22Rv1 (cell line): Measurements from ENCODE around the gene GPC6.

Experiments
- H3K27ac ChIP-seq: fragments of 450-650 bp; 2 replicates; pipeline ENCODE4 v1.5.1; 2017
- ZFX ChIP-seq: fragments of 450-650 bp; IDR thresholded peaks from 2 replicates; pipeline ENCODE4 v1.6.1; 2017; ENCODE audit warnings: antibody characterized with exemption, borderline replicate concordance
- TF ChIP-seq, protein P1 (sequence below): fragments of 450-650 bp; IDR thresholded peaks from 2 replicates; pipeline ENCODE4 v1.5.1; 2017; ENCODE audit warnings: mild to moderate bottlenecking

Gene GPC6

DNA sequence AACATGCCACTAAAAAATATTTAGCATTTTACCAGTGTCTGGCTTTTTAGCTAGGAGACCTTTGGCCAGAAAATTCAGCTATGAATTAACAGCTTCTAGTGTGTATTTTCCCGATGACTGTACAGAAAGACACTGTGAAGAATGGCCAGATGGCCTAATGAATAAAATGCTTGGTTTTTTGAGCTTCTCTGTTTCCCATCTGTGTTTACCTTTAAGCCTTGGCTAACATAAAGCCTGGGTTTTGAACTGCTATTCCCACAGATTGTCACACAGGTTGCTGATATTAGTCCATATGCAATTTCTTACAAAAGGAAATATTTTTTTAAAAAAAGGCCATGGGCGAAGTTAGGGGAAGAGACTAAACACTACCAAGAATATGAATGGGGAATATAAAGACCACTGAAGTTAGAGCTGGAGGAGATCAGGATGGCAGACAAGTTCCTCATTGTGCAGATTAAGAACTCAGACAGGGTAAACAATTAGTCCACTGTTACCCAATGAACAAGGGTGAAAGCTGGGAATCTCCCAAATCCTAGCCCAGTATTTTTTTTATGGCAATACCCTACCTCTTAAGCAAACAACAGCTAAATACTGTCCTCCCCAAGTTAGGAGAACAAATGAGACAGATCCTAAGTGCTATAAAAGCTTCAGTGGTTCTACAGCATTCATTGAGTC lies 1157.8 kb downstream of the GPC6 start:
- TF ChIP-seq, protein P1, sequence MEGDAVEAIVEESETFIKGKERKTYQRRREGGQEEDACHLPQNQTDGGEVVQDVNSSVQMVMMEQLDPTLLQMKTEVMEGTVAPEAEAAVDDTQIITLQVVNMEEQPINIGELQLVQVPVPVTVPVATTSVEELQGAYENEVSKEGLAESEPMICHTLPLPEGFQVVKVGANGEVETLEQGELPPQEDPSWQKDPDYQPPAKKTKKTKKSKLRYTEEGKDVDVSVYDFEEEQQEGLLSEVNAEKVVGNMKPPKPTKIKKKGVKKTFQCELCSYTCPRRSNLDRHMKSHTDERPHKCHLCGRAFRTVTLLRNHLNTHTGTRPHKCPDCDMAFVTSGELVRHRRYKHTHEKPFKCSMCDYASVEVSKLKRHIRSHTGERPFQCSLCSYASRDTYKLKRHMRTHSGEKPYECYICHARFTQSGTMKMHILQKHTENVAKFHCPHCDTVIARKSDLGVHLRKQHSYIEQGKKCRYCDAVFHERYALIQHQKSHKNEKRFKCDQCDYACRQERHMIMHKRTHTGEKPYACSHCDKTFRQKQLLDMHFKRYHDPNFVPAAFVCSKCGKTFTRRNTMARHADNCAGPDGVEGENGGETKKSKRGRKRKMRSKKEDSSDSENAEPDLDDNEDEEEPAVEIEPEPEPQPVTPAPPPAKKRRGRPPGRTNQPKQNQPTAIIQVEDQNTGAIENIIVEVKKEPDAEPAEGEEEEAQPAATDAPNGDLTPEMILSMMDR: no peak
- TF ChIP-seq ZFX: no peak
- no peak overlapping the region for H3K27ac ChIP-seq

DNA sequence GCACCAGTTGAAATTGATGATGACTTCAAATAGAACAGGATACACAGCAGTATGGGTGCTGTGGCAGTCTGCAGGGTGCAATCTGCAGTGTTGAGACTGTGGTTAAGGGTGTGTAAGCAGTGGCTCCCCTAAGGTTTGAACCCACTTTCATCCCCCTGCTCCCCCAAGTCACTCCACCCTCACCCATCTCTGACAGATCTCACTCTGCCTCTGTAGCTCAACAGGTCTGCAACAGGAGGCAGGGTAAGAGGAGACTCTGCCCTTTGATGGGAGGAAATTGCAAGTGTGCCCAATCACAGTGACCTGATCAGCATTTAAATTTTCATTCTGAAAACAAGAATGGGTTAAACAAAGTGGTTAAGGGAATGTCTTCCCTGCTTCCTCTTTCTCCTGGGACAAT lies 1160.4 kb downstream of the GPC6 start:
- TF ChIP-seq, protein P1: no peak
- no peak for TF ChIP-seq ZFX
- H3K27ac ChIP-seq: no peak overlapping the region

DNA sequence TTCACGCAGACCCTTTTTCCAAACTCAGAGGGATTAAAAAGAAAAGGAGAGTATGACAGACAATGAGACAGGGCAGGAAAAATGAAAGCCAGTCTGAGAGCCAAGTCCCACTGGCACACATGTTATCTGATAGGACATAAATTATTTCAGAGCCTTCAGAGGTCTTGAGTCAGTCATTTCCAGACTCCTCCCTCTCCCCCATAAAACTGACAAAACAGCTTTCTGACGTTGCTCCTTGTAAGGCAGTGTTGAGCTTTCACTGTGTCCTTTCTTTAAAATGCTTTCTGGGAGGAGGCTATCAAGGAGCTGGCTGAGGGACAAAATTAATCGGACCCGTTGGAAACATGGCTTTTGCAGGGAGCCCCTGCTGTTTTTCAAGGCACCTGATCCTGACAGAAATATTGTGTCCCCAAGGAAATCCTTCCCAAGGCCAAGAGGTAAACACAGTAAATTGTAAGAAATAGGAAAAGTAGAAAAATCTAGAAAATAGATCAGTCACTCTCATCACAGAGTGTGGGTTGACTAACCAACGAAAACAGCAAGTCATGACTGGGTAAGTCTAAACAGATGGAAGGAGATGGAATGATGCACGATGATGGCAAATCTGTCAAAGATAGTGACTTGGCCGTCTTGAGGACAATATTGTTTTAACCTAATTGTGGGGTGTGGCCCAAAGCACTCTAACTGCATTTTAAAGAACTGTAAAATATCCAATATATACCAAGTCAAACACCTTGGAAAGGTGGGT lies 1163.2 kb downstream of the GPC6 start:
- no peak overlapping the region for H3K27ac ChIP-seq
- TF ChIP-seq ZFX: no peak
- TF ChIP-seq, protein P1: no peak

DNA sequence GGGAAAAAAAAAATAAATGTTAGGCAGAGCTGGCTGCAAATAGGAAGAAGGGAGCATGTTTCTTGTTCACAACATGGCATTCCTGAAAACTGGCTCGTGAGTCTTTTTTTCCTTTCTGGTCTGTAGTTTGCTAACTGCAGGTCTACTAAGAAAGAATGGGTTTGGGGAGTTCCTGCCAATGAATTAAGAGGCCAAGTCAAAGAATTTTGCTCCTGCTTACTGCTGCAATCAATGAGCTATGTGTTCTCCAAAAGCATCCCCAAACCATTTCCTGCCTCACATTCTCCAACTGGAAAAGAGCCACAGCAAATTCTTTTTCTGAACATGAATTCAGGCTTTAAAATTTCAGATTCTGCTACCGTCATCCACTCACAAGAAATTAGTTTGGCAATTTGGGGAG lies 1164.3 kb downstream of the GPC6 start:
- H3K27ac ChIP-seq: no peak overlapping the region
- TF ChIP-seq, protein P1: no peak
- no peak for TF ChIP-seq ZFX

DNA sequence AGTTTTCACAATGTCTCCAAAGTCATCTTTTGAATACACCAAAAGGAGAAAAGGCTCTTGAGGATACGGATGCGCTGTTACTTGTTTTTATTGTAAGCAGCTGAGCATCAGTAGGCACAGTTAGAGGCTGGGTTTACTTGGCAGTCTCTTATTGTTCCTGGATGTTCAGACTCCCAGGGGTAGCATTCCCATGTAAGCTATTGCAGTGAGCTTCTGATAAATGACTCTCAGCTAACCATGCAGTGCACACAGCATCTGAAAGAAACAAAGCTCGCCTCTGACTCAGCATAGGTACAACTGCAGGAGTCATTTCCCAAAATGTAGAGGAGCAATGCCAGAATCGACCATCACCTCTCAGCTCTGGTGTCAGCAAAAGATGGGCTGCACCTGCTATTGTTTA lies 1168.1 kb downstream of the GPC6 start:
- TF ChIP-seq, protein P1: no peak
- TF ChIP-seq ZFX: no peak
- H3K27ac ChIP-seq: no peak overlapping the region

DNA sequence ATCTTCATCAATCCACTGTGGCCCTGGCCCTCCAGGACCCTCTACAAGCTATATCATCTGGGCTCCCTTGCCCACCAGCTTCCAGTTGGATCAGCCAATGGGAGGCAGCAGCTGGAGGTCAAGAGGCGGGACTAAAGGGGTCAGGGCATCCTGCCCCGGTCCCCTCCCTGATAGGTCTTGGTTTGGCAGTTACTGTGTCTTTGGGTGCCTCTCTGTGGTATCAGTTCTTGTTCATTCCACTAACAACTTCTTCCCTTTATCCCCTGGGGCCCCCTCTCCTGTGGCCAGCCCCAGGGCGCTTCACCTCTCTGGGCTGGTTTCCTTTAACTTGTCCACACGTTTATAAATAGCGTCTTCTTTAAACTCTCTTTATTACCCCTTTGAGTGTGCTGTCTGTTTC lies 1169.3 kb downstream of the GPC6 start:
- H3K27ac ChIP-seq: no peak overlapping the region
- TF ChIP-seq, protein P1: no peak
- no peak for TF ChIP-seq ZFX

DNA sequence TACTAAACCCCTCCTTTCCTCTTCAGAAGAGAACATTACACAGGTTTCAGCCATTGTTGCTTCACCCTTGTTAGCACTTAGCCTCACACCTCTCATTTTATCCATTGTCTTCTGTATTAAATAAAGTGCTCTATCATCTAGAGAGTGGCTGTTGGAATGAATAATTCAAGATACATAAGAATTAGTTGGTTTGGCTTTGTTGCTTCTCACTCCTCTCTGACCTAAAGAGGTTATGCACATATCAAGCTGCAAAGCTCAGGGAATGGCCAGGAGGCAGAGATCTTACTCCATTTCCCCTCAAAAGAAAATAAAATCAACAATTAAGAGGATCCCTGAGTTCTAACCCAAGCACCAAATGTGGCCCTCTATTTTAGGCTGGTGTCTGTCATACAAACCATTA lies 1173.2 kb downstream of the GPC6 start:
- TF ChIP-seq ZFX: no peak
- TF ChIP-seq, protein P1: no peak
- H3K27ac ChIP-seq: no peak overlapping the region
